Activated CD8-positive, alpha-beta T cell treated with anti-CD3 and anti-CD28 coated beads for 36 hours (primary cell): Measurements from ENCODE around the gene NRXN3. TPM values are rescaled to one million over a fixed set of nuclear protein-coding genes. Genes with fewer than 3 reads are reported as not detected.

Experiments used
- ATAC-seq: fragments of 200-7000 bp; cut with Tn5 transposase; one replicate; pipeline ENCODE4 v1.10.0; 2021; ENCODE audit warnings: mild to moderate bottlenecking, moderate library complexity
- CTCF ChIA-PET: fragments of 350-600 bp; sonication (Branson Sonifier 250); formaldehyde crosslinking; loops from one replicate; lab custom pipeline; 2021; ENCODE audit warnings: antibody characterized with exemption; lab: Charles Lee
- POLR2A ChIA-PET: fragments of 350-600 bp; sonication (Branson Sonifier 250); formaldehyde crosslinking; loops from one replicate; lab custom pipeline; 2021; ENCODE audit warnings: antibody characterized with exemption; lab: Charles Lee
- DNase-seq: peaks from one replicate; pipeline ENCODE4 v3.0.0-alpha.2; 2020
- H3K27ac Mint-ChIP-seq: one replicate; pipeline ENCODE4 v1.8.0; 2021; ENCODE audit warnings: mild to moderate bottlenecking, mixed read lengths
- H3K27me3 Mint-ChIP-seq: one replicate; pipeline ENCODE4 v1.8.0; 2021; ENCODE audit warnings: mixed read lengths
- H3K36me3 Mint-ChIP-seq: one replicate; pipeline ENCODE4 v1.8.0; 2021; ENCODE audit warnings: low read depth, mixed read lengths
- H3K4me1 Mint-ChIP-seq: one replicate; pipeline ENCODE4 v1.8.0; 2021; ENCODE audit warnings: low read depth, mixed read lengths
- H3K4me3 Mint-ChIP-seq: one replicate; pipeline ENCODE4 v1.8.0; 2021; ENCODE audit warnings: mild to moderate bottlenecking, moderate library complexity, mixed read lengths
- H3K9me3 Mint-ChIP-seq: one replicate; pipeline ENCODE4 v1.8.0; 2021; ENCODE audit warnings: mixed read lengths
- CTCF ChIP-seq: fragments of 200-600 bp; IDR thresholded peaks from one replicate; pipeline ENCODE4 v1.8.0; 2022; ENCODE audit warnings: antibody characterized with exemption, mild to moderate bottlenecking
- intact Hi-C: fragments of 100-400 bp; cut with micrococcal nuclease; formaldehyde crosslinking; loops from one replicate; pipeline ENCODE4 v1.10.0; 2022
- total RNA-seq, 2 experiments: library from RNA; stranded (reverse); gene quantifications; one replicate each; pipeline ENCODE4 v1.2.3, GENCODE V29; 2021

Gene NRXN3
- total RNA-seq, 2 experiments from 2014 or later = not detected

DNA sequence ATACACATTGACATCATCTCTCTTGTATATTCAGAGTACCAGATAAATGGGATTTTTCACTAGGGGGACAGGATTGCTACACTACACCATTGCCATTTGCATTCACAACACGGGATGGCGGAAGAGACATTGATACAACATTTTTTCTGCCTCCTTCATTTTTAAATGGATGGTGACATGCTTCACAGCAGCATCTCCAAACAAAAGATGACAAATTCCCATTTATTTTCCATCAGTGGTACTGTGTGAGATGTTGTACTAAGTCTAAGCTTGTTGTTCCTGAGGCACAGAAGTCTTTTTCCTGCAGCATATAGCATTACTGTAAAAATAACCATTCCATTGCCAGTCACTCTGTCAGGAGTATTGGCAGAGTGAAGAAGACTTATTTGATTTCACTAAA lies 912.7 kb downstream of the NRXN3 start:
- CTCF ChIA-PET = no interaction called here
- no peaks in the 10 kb centered on the region for H3K36me3 Mint-ChIP-seq
- H3K4me1 Mint-ChIP-seq = no peaks in the 10 kb centered on the region
- H3K27me3 Mint-ChIP-seq = no peaks in the 10 kb centered on the region
- no peak for TF ChIP-seq CTCF
- no peak overlapping the region for H3K4me3 Mint-ChIP-seq
- no peaks in the 10 kb centered on the region for H3K9me3 Mint-ChIP-seq
- intact Hi-C loops = no loop called here
- POLR2A ChIA-PET = no interaction called here
- ATAC-seq (no peak), DNase-seq (no peak)
- no peak overlapping the region for H3K27ac Mint-ChIP-seq

GRCh38 chr14:79083356-79083755 lies 913.2 kb downstream of the NRXN3 start:
- Mint-ChIP-seq H3K27ac (no peak overlapping the region), H3K4me3 (no peak overlapping the region), H3K36me3 (no peaks in the 10 kb centered on the region), H3K4me1 (no peaks in the 10 kb centered on the region), H3K27me3 (no peaks in the 10 kb centered on the region), H3K9me3 (no peaks in the 10 kb centered on the region)
- no peak for TF ChIP-seq CTCF
- intact Hi-C loops = no loop called here
- CTCF ChIA-PET = no interaction called here
- no peak for DNase-seq
- POLR2A ChIA-PET = no interaction called here
- no peak for ATAC-seq

- no peaks in the 10 kb centered on the region for H3K4me1 Mint-ChIP-seq
- H3K27me3 Mint-ChIP-seq = no peaks in the 10 kb centered on the region
- ChIA-PET POLR2A (no interaction called here), CTCF (no interaction called here)
- no peak overlapping the region for H3K27ac Mint-ChIP-seq
- no peak for TF ChIP-seq CTCF
- no peaks in the 10 kb centered on the region for H3K9me3 Mint-ChIP-seq
- no peaks in the 10 kb centered on the region for H3K36me3 Mint-ChIP-seq
- intact Hi-C loops = no loop called here
- H3K4me3 Mint-ChIP-seq = no peak overlapping the region
- DNase-seq (no peak), ATAC-seq (no peak)
Observed at GRCh38 chr14:79084861-79085260, 914.7 kb downstream of the NRXN3 start.

- Mint-ChIP-seq H3K27ac (no peak overlapping the region), H3K27me3 (no peaks in the 10 kb centered on the region), H3K9me3 (peaks cover 1% of the 10 kb centered on the region), H3K4me3 (no peak overlapping the region), H3K4me1 (no peaks in the 10 kb centered on the region), H3K36me3 (no peaks in the 10 kb centered on the region)
- POLR2A ChIA-PET = no interaction called here
- CTCF ChIA-PET = no interaction called here
- DNase-seq (no peak), ATAC-seq (no peak)
- intact Hi-C loops = no loop called here
- no peak for TF ChIP-seq CTCF
Observed at GRCh38 chr14:79089576-79089975, 919.4 kb downstream of the NRXN3 start.

GRCh38 chr14:79090641-79091180 lies 920.5 kb downstream of the NRXN3 start:
- no peak overlapping the region for H3K27ac Mint-ChIP-seq
- TF ChIP-seq CTCF = no peak
- no peak overlapping the region for H3K4me3 Mint-ChIP-seq
- POLR2A ChIA-PET = interaction anchor here (0.7 to 0.8 kb wide), 2 partner anchors 15 to 209 kb away, joined by 3 read pairs; no protein-coding TSS in a partner anchor
- no peak for ATAC-seq
- intact Hi-C loops = no loop called here
- no peaks in the 10 kb centered on the region for H3K4me1 Mint-ChIP-seq
- no peak for DNase-seq
- H3K27me3 Mint-ChIP-seq = no peaks in the 10 kb centered on the region
- CTCF ChIA-PET = interaction anchor here (0.9 kb wide), 1 partner anchor 9 kb away, joined by 3 read pairs; no protein-coding TSS in a partner anchor
- H3K36me3 Mint-ChIP-seq = no peaks in the 10 kb centered on the region
- H3K9me3 Mint-ChIP-seq = peaks cover 1% of the 10 kb centered on the region
